SK-N-SH treated with all-trans-retinoic acid at 6 μM for 48 hours (cell line): ENCODE data around the gene PTPMT1.

Source experiments
- ATAC-seq: fragments of 200-7000 bp; cut with Tn5 transposase; 3 replicates; pipeline ENCODE4 v1.9.1; 2020; ENCODE audit warnings: mild to moderate bottlenecking, moderate library complexity
- ARNTL ChIP-seq: fragments of 450-650 bp; formaldehyde crosslinking; IDR thresholded peaks from 2 replicates; pipeline ENCODE4 v1.5.0; 2020; ENCODE audit warnings: low read depth, mild to moderate bottlenecking, moderate library complexity, borderline replicate concordance
- BACH2 ChIP-seq: fragments of 250-450 bp; sonication (Bioruptor Pico); IDR thresholded peaks from 2 replicates; pipeline ENCODE4 v1.9.0; 2021; ENCODE audit warnings: mild to moderate bottlenecking, borderline replicate concordance
- CREB5 ChIP-seq: fragments of 250-450 bp; sonication (Bioruptor Pico); IDR thresholded peaks from 2 replicates; pipeline ENCODE4 v1.5.1; 2020; ENCODE audit warnings: low read depth, mild to moderate bottlenecking, moderate library complexity
- CSDC2 ChIP-seq: fragments of 250-450 bp; sonication (Bioruptor Pico); IDR thresholded peaks from 2 replicates; pipeline ENCODE4 v1.5.0; 2020; ENCODE audit warnings: mild to moderate bottlenecking, moderate library complexity
- GLIS3 ChIP-seq: fragments of 250-450 bp; sonication (Bioruptor Pico); IDR thresholded peaks from 2 replicates; pipeline ENCODE4 v1.5.0; 2020; ENCODE audit warnings: mild to moderate bottlenecking, moderate library complexity
- ISL1 ChIP-seq: fragments of 250-450 bp; sonication (Bioruptor Pico); IDR thresholded peaks from 2 replicates; pipeline ENCODE4 v2.1.2; 2022; ENCODE audit warnings: mild to moderate bottlenecking, moderate library complexity
- OSR1 ChIP-seq: fragments of 250-450 bp; sonication (Bioruptor Pico); IDR thresholded peaks from 2 replicates; pipeline ENCODE4 v1.8.0; 2022; ENCODE audit warnings: moderate library complexity, mild to moderate bottlenecking, inconsistent platforms
- PATZ1 ChIP-seq: fragments of 250-450 bp; sonication (Bioruptor Pico); IDR thresholded peaks from 2 replicates; pipeline ENCODE4 v1.8.0; 2020; ENCODE audit warnings: mild to moderate bottlenecking, moderate library complexity, borderline replicate concordance
- POU6F1 ChIP-seq: fragments of 250-450 bp; sonication (Bioruptor Pico); IDR thresholded peaks from 2 replicates; pipeline ENCODE4 v1.8.0; 2021; ENCODE audit warnings: low read depth, mild to moderate bottlenecking, moderate library complexity, borderline replicate concordance
- PPARA ChIP-seq: fragments of 250-450 bp; sonication (Bioruptor Pico); IDR thresholded peaks from 2 replicates; pipeline ENCODE4 v1.5.0; 2020; ENCODE audit warnings: mild to moderate bottlenecking, borderline replicate concordance
- RARB ChIP-seq: fragments of 250-450 bp; sonication (Bioruptor Pico); IDR thresholded peaks from 2 replicates; pipeline ENCODE4 v1.8.0; 2021; ENCODE audit warnings: mild to moderate bottlenecking, moderate library complexity
- SNAI2 ChIP-seq: fragments of 250-450 bp; sonication (Bioruptor Pico); IDR thresholded peaks from 2 replicates; pipeline ENCODE4 v1.5.0; 2020; ENCODE audit warnings: mild to moderate bottlenecking, moderate library complexity
- TCF4 ChIP-seq: fragments of 250-450 bp; sonication (Bioruptor Pico); IDR thresholded peaks from 2 replicates; pipeline ENCODE4 v1.8.0; 2021; ENCODE audit warnings: mild to moderate bottlenecking, moderate library complexity, borderline replicate concordance
- TOX ChIP-seq: fragments of 250-450 bp; sonication (Bioruptor Pico); IDR thresholded peaks from 2 replicates; pipeline ENCODE4 v1.8.0; 2021; ENCODE audit warnings: mild to moderate bottlenecking, moderate library complexity, borderline replicate concordance
- ZC3H10 ChIP-seq: fragments of 250-450 bp; sonication (Bioruptor Pico); IDR thresholded peaks from 2 replicates; pipeline ENCODE4 v1.5.1; 2021; ENCODE audit warnings: mild to moderate bottlenecking, moderate library complexity
- ZFP3 ChIP-seq: fragments of 250-450 bp; sonication (Bioruptor Pico); IDR thresholded peaks from 2 replicates; pipeline ENCODE4 v1.5.0; 2020; ENCODE audit warnings: mild to moderate bottlenecking, moderate library complexity
- ZFP30 ChIP-seq: fragments of 450-650 bp; formaldehyde crosslinking; IDR thresholded peaks from 2 replicates; pipeline ENCODE4 v1.5.0; 2022; ENCODE audit warnings: mild to moderate bottlenecking, moderate library complexity
- ZNF565 ChIP-seq: fragments of 450-650 bp; formaldehyde crosslinking; conservative IDR thresholded peaks from 2 replicates; pipeline ENCODE4 v1.5.0; 2020; ENCODE audit warnings: low read depth, mild to moderate bottlenecking, moderate library complexity
- ZNF70 ChIP-seq: fragments of 450-650 bp; formaldehyde crosslinking; IDR thresholded peaks from 2 replicates; pipeline ENCODE4 v1.5.0; 2020; ENCODE audit warnings: mild to moderate bottlenecking, moderate library complexity
- ZNF8 ChIP-seq: fragments of 450-650 bp; formaldehyde crosslinking; IDR thresholded peaks from 2 replicates; pipeline ENCODE4 v1.5.0; 2020; ENCODE audit warnings: mild to moderate bottlenecking, moderate library complexity

PTPMT1 gene

GRCh38 chr11:47550288-47551047 lies 14.9 kb upstream of the PTPMT1 start:
- no peak for ATAC-seq
- no peak for TF ChIP-seq TOX (CRISPR knock-in tag)
- no peak for TF ChIP-seq ZNF565 (CRISPR knock-in tag)
- no peak for TF ChIP-seq CSDC2
- no peak for TF ChIP-seq PATZ1
- TF ChIP-seq ZC3H10, result no peak
- no peak for TF ChIP-seq RARB (CRISPR knock-in tag)
- TF ChIP-seq TCF4 (CRISPR knock-in tag), result no peak
- TF ChIP-seq ARNTL (CRISPR knock-in tag), result no peak
- no peak for TF ChIP-seq ZFP3 (CRISPR knock-in tag)
- no peak for TF ChIP-seq ZFP30 (CRISPR knock-in tag)
- TF ChIP-seq ZNF70 (CRISPR knock-in tag), result no peak
- TF ChIP-seq SNAI2 (CRISPR knock-in tag), result no peak
- TF ChIP-seq PPARA (CRISPR knock-in tag), result no peak
- no peak for TF ChIP-seq GLIS3 (CRISPR knock-in tag)
- TF ChIP-seq BACH2, result no peak
- TF ChIP-seq ISL1 (CRISPR knock-in tag), result no peak
- TF ChIP-seq ZNF8 (CRISPR knock-in tag), result no peak
- no peak for TF ChIP-seq OSR1 (CRISPR knock-in tag)
- no peak for TF ChIP-seq POU6F1 (CRISPR knock-in tag)

- ATAC-seq, result 0 out of 3 replicates have a peak, but pooled peaks have one; percentile 15
- no peak for TF ChIP-seq ZNF565 (CRISPR knock-in tag)
- no peak for TF ChIP-seq ISL1 (CRISPR knock-in tag)
Observed at GRCh38 chr11:47551086-47551485, 14.3 kb upstream of the PTPMT1 start.

GRCh38 chr11:47552056-47552565 lies 13.3 kb upstream of the PTPMT1 start:
- TF ChIP-seq ISL1 (CRISPR knock-in tag) (no peak), ZC3H10 (no peak), OSR1 (CRISPR knock-in tag) (no peak), CSDC2 (no peak)
- ATAC-seq, result peak; percentile 26

GRCh38 chr11:47552566-47553405 lies 12.6 kb upstream of the PTPMT1 start, which contains the start of gene CELF1:
TSS of gene CELF1 (minus strand) at chr11:47553132. CDS start at chr11:47499523, 53,609 bp downstream.
- TF ChIP-seq POU6F1 (CRISPR knock-in tag) (no peak), ISL1 (CRISPR knock-in tag) (no peak), CSDC2 (no peak), TOX (CRISPR knock-in tag) (no peak), PPARA (CRISPR knock-in tag) (no peak), CREB5 (CRISPR knock-in tag) (no peak), ZC3H10 (no peak), ZNF8 (CRISPR knock-in tag) (no peak), OSR1 (CRISPR knock-in tag) (no peak), GLIS3 (CRISPR knock-in tag) (no peak)
- TF ChIP-seq, all 23 proteins: peak for 0
- ATAC-seq, result peak; percentile 93
